ENCODE data around the gene RNF157. TPM values are rescaled to one million over a fixed set of nuclear protein-coding genes. Genes with fewer than 3 reads are reported as not detected.

The RNF157 gene
- total RNA-seq, 4 donors from 2014 or later, result 8.1 to 67.1 (median 23.9) TPM

GRCh38 chr17:76145231-76146052 lies 94.9 kb downstream of the RNF157 start:
- TF ChIP-seq, protein P1, sequence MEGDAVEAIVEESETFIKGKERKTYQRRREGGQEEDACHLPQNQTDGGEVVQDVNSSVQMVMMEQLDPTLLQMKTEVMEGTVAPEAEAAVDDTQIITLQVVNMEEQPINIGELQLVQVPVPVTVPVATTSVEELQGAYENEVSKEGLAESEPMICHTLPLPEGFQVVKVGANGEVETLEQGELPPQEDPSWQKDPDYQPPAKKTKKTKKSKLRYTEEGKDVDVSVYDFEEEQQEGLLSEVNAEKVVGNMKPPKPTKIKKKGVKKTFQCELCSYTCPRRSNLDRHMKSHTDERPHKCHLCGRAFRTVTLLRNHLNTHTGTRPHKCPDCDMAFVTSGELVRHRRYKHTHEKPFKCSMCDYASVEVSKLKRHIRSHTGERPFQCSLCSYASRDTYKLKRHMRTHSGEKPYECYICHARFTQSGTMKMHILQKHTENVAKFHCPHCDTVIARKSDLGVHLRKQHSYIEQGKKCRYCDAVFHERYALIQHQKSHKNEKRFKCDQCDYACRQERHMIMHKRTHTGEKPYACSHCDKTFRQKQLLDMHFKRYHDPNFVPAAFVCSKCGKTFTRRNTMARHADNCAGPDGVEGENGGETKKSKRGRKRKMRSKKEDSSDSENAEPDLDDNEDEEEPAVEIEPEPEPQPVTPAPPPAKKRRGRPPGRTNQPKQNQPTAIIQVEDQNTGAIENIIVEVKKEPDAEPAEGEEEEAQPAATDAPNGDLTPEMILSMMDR (IDR thresholded peaks at IDR 0.05; ENCODE audit: low read depth), result no peak

DNA sequence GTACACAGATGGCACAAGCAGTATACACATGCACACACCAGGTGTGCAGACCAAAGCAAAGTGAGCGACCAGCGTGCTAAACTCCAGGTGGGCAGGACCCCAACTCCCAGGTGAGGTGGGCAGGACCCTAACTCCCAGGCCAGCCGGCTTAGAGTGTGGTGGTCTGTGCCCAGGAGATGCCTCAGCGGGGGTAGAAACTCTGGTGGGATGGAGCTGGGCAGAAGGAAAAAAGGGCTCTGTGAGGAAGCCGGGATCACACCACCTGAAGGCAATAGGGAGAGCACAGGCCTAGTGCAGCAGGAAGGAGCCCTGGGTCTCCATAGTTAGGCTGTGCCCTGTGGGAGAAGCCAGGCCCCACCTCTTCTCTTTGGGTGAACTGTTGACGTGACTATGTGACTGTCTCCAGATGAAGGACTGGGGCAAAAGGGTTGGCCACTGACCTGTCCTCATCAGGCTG lies 97.7 kb downstream of the RNF157 start:
- TF ChIP-seq, protein P1 (IDR thresholded peaks at IDR 0.05; ENCODE audit: low read depth), result no peak

- TF ChIP-seq, protein P1 (IDR thresholded peaks at IDR 0.05; ENCODE audit: low read depth), result no peak
Observed at GRCh38 chr17:76142039-76142584, 98.2 kb downstream of the RNF157 start.

- TF ChIP-seq, protein P1 (IDR thresholded peaks at IDR 0.05; ENCODE audit: low read depth), result no peak
Observed at GRCh38 chr17:76141212-76142038, 98.9 kb downstream of the RNF157 start, which contains the start of gene FOXJ1. FOXJ1 (minus strand) TSS chr17:76141245; CDS start chr17:76140395, 850 bp downstream.

DNA sequence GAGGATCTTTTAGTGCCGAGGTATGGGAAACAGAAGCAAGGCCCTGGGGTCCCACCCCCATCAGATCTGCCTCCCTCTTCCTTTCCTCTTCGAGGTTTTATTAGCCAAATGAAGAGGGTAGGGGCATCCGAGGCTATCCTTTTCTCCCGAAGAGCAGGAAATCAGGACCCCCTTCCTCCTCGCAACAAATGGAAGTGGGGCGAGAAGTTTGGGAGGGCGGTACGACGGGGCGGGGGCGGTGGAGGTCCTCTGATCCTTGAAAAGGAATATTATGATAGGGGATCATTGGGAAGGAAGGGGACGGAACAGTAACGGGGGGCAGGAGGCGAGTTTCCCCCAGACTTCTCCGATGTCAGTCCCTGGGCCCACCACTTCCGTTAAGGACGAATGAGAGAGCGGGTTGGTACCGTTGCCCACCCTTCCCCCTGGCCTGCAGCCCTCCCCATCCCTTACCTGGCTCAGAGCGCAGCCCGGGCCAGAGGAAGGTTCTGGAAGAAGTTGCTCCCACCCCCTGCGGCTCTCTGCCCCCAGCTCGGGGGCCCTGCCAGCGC lies 99.6 kb downstream of the RNF157 start:
- TF ChIP-seq, protein P1 (IDR thresholded peaks at IDR 0.05; ENCODE audit: low read depth), result no peak

- TF ChIP-seq, protein P1 (IDR thresholded peaks at IDR 0.05; ENCODE audit: low read depth), result no peak
Observed at GRCh38 chr17:76139801-76140660, 100.3 kb downstream of the RNF157 start.
